MCF 10A (cell line): ENCODE data around the gene TRAPPC11. TPM values are rescaled to one million over a fixed set of nuclear protein-coding genes. Genes with fewer than 3 reads are reported as not detected.

ENCODE experiments used
- BruUV-seq: library from RNA; stranded (reverse); fragments of 400-500 nt; replicated peaks from 2 replicates; lab custom pipeline; 2021; lab: Mats Ljungman, UMichigan
- CTCF ChIA-PET: fragments of 300-600 bp; sonication (Branson Sonifier 250); formaldehyde crosslinking; extraction: SDS; loops from one replicate; lab custom pipeline; 2021; ENCODE audit warnings: antibody characterized with exemption, inconsistent platforms; lab: Yijun Ruan, JAX
- POLR2A ChIA-PET: fragments of 300-600, 350-650 bp; sonication (Branson Sonifier 250); formaldehyde crosslinking; extraction: SDS; loops from one replicate; lab custom pipeline; 2020; ENCODE audit warnings: antibody characterized with exemption, inconsistent platforms; lab: Yijun Ruan, JAX
- DNase-seq: peaks from one replicate; pipeline ENCODE4 v3.0.0-alpha.2; 2018; ENCODE audit not compliant: unreplicated experiment
- H3K27ac Mint-ChIP-seq: one replicate; pipeline ENCODE4 v1.8.0; 2022; ENCODE audit warnings: mild to moderate bottlenecking, low read depth, mixed read lengths; ENCODE audit not compliant: unreplicated experiment
- H3K27me3 Mint-ChIP-seq: one replicate; pipeline ENCODE4 v1.8.0; 2022; ENCODE audit warnings: mixed read lengths; ENCODE audit not compliant: insufficient read depth, unreplicated experiment
- H3K36me3 Mint-ChIP-seq: one replicate; pipeline ENCODE4 v1.8.0; 2022; ENCODE audit warnings: mild to moderate bottlenecking, moderate library complexity, mixed read lengths; ENCODE audit not compliant: insufficient read depth, unreplicated experiment
- H3K4me1 Mint-ChIP-seq: one replicate; pipeline ENCODE4 v1.8.0; 2022; ENCODE audit warnings: mixed read lengths; ENCODE audit not compliant: insufficient read depth, unreplicated experiment
- H3K4me3 Mint-ChIP-seq: one replicate; pipeline ENCODE4 v1.8.0; 2022; ENCODE audit warnings: mild to moderate bottlenecking, moderate library complexity, mixed read lengths; ENCODE audit not compliant: unreplicated experiment
- H3K9me3 Mint-ChIP-seq: one replicate; pipeline ENCODE4 v1.8.0; 2022; ENCODE audit warnings: mixed read lengths; ENCODE audit not compliant: unreplicated experiment
- CTCF ChIP-seq: fragments of 200-600 bp; IDR thresholded peaks from one replicate; pipeline ENCODE4 v1.8.0; 2022; ENCODE audit warnings: antibody characterized with exemption, mild to moderate bottlenecking; ENCODE audit not compliant: unreplicated experiment
- intact Hi-C: fragments of 100-400 bp; cut with micrococcal nuclease; formaldehyde crosslinking; loops from 2 replicates; pipeline ENCODE4 v1.14.1; 2022
- total RNA-seq: library from RNA; stranded (reverse); gene quantifications from 2 replicates; pipeline ENCODE4 v1.2.3, GENCODE V29; 2022

TRAPPC11 gene
- total RNA-seq, 1 experiment from 2014 or later = 29.4 TPM

GRCh38 chr4:183757060-183757459 is 98.0 kb downstream of the TRAPPC11 start:
- intact Hi-C loops = no loop called here
- Mint-ChIP-seq H3K9me3 (no peaks in the 10 kb centered on the region), H3K27ac (no peak overlapping the region), H3K36me3 (no peaks in the 10 kb centered on the region), H3K4me1 (no peaks in the 10 kb centered on the region), H3K27me3 (no peaks in the 10 kb centered on the region), H3K4me3 (no peak overlapping the region)
- peak; percentile 23 for DNase-seq
- POLR2A ChIA-PET = no interaction called here
- CTCF ChIA-PET = interaction anchor here (0.6 to 0.7 kb wide), 2 partner anchors 14 to 215 kb away, joined by 3 to 4 read pairs; no protein-coding TSS in a partner anchor
- TF ChIP-seq CTCF = no peak
- BruUV-seq = no TSS peak

GRCh38 chr4:183758061-183758757 is 99.1 kb downstream of the TRAPPC11 start:
- H3K4me1 Mint-ChIP-seq = no peaks in the 10 kb centered on the region
- POLR2A ChIA-PET = no interaction called here
- H3K27ac Mint-ChIP-seq = no peak overlapping the region
- CTCF ChIA-PET = no interaction called here
- intact Hi-C loops = no loop called here
- DNase-seq = no peak
- no TSS peak for BruUV-seq
- no peaks in the 10 kb centered on the region for H3K36me3 Mint-ChIP-seq
- no peaks in the 10 kb centered on the region for H3K9me3 Mint-ChIP-seq
- no peak overlapping the region for H3K4me3 Mint-ChIP-seq
- no peaks in the 10 kb centered on the region for H3K27me3 Mint-ChIP-seq
- no peak for TF ChIP-seq CTCF

GRCh38 chr4:183758758-183759447 is 99.8 kb downstream of the TRAPPC11 start:
- CTCF ChIA-PET = interaction anchor here (0.6 kb wide), 1 partner anchor 90 kb away, joined by 3 read pairs; no protein-coding TSS in a partner anchor

More at GRCh38 chr4:183758758-183759447, 99.8 kb downstream of the TRAPPC11 start:
- no peaks in the 10 kb centered on the region for H3K36me3 Mint-ChIP-seq
- BruUV-seq = no TSS peak
- H3K27ac Mint-ChIP-seq = no peak overlapping the region
- H3K9me3 Mint-ChIP-seq = no peaks in the 10 kb centered on the region
- H3K4me1 Mint-ChIP-seq = no peaks in the 10 kb centered on the region
- no peak overlapping the region for H3K4me3 Mint-ChIP-seq
- H3K27me3 Mint-ChIP-seq = no peaks in the 10 kb centered on the region
- intact Hi-C loops = no loop called here
- no peak for TF ChIP-seq CTCF
- no peak for DNase-seq
- POLR2A ChIA-PET = no interaction called here
